GM18520 (cell line): Measurements from ENCODE around the gene MRPL28.
"Not testable (repeated sequence)": the region's sequence is repeated elsewhere in the genome, so short reads cannot be mapped to it uniquely, and the experiment has no call there.

Experiments used
- ATAC-seq: cut with Tn5 transposase; IDR thresholded peaks from one replicate; pipeline ENCODE4 v1.9.1; 2021; ENCODE audit not compliant: unreplicated experiment

The MRPL28 gene

DNA sequence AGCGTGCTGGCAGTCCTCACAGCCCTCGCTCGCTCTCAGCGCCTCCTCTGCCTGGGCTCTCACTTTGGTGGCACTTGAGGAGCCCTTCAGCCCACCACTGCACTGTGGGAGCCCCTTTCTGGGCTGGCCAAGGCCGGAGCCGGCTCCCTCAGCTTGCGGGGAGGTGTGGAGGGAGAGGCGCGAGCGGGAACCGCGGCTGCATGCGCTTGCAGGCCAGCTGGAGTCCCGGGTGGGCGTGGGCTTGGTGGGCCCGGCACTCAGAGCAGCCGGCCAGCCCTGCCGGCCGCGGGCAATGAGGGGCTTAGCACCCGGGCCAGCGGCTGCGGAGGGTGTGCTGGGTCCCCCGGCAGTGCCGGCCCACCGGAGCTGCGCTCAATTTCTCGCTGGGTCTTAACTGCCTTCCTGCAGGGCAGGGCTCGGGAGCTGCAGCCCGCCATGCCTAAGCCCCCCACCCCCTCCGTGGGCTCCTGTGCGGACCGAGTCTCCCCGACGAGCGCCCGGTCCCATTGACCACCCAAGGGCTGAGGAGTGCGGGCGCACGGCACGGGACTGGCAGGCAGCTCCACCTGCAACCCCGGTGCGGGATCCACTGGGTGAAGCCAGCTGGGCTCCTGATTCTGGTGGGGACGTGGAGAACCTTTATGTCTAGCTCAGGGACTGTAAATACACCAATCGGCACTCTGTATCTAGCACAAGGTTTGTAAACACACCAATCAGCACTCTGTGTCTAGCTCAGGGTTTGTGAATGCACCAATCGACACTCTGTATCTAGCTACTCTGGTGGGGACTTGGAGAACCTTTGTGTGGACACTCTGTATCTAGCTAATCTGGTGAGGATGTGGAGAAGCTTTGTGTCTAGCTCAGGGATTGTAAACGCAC, 29.0 kb downstream of the MRPL28 start:
- ATAC-seq, result not testable (repeated sequence)

GRCh38 chr16:340370-341091, 29.8 kb downstream of the MRPL28 start:
- no peak for ATAC-seq

- no peak for ATAC-seq
Measured at GRCh38 chr16:339680-340079, 30.7 kb downstream of the MRPL28 start.

- ATAC-seq, result no peak
Measured at GRCh38 chr16:337975-338575, 32.3 kb downstream of the MRPL28 start.

GRCh38 chr16:337437-337836, 32.9 kb downstream of the MRPL28 start:
- no peak for ATAC-seq

GRCh38 chr16:336269-336668, 34.1 kb downstream of the MRPL28 start:
- no peak for ATAC-seq

DNA sequence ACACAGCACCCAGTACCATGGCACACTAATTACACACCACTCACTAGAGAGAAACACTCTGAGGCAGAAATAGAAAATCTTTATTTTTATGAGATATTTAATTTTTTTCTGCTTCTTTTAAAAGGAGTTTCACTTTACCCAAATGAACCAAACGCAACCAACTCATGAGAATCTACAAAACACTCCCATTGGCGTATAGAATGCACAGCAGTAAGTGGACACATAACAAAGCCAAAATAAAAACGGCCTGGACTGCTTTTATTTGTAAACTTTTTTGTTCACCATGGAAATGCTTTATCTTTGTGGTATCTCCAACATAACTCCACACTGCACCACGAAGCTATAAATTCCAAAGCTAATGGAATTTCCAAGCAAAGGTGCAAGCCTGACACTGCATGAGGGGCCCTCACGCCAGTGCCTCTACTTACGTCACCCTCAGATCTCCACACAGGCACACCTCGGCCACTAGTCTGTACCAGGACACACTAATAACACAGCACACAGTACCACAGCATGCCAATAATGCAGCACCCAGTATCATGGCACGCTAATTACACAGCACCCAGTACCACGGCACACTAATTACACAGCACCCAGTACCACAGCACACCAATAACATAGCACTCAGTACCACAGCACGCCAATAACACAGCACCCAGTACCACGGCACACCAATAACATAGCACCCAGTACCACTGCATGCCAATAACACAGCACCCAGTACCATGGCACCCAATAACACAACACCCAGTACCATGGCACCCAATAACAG, 35.3 kb downstream of the MRPL28 start:
- not testable (repeated sequence) for ATAC-seq

GRCh38 chr16:334164-334832, 36.0 kb downstream of the MRPL28 start:
- not testable (repeated sequence) for ATAC-seq

- no peak for ATAC-seq
Measured at GRCh38 chr16:333406-334094, 36.8 kb downstream of the MRPL28 start.

DNA sequence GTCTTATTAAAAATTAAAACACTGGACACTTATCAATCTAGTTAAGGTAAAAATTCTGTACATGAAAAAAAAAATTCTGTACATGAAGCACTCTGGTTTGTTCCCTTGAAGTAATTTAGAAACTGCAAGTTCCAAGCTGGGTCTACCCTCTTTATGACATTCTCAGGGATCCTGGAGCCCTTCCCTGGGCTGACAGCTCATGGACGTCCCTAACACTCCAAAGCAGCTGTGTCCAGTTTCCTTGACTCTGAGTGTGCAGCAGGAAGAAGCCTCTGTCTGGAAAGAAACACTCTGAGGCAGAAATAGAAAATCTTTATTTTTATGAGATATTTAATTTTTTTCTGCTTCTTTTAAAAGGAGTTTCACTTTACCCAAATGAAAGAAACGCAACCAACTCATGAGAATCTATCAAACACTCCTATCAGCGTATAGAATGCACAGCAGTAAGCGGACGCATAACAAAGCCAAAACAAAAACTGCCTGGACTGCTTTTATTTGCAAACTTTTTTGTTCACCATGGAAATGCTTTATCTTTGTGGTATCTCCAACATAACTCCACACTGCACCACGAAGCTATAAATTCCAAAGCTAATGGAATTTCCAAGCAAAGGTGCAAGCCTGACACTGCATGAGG, 39.0 kb downstream of the MRPL28 start:
- ATAC-seq, result not testable (repeated sequence)

- no peak for ATAC-seq
Measured at GRCh38 chr16:330741-331140, 39.6 kb downstream of the MRPL28 start.

DNA sequence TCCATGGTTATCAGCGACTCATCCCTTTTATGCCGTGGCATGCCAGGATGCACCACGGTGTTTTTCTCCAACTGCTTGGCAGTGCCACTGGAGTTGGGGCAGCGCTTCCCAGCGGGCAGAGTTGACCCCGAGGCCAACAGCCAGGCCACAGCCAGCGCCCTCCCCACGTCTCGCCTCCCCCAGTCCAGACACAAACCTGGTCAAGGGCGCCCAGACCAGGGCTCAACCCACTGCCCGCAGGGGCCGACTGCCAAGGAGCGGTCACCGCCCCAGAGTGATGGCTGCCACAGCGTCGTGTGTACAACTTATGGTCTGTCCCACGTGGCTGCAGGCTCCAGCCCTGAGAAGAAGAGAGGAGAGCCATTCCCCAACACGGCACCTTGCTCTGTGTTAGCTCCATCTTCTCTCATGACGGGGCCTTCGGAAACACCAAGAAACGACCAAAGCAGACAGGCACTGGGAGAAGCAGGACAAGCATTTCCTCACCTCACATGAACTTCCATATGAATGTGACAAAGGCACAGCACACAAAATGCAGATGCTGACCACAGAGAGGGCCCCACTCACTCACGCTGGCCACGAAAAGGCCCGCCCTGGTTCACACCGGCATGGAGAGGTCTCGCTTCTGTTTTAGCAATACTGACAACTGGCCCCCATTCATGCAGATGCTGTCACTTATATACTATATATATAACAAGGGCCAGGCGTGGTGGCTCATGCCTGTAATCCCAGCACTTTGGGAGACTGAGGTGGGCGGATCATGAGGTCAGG, 44.8 kb downstream of the MRPL28 start:
- ATAC-seq, result no peak

DNA sequence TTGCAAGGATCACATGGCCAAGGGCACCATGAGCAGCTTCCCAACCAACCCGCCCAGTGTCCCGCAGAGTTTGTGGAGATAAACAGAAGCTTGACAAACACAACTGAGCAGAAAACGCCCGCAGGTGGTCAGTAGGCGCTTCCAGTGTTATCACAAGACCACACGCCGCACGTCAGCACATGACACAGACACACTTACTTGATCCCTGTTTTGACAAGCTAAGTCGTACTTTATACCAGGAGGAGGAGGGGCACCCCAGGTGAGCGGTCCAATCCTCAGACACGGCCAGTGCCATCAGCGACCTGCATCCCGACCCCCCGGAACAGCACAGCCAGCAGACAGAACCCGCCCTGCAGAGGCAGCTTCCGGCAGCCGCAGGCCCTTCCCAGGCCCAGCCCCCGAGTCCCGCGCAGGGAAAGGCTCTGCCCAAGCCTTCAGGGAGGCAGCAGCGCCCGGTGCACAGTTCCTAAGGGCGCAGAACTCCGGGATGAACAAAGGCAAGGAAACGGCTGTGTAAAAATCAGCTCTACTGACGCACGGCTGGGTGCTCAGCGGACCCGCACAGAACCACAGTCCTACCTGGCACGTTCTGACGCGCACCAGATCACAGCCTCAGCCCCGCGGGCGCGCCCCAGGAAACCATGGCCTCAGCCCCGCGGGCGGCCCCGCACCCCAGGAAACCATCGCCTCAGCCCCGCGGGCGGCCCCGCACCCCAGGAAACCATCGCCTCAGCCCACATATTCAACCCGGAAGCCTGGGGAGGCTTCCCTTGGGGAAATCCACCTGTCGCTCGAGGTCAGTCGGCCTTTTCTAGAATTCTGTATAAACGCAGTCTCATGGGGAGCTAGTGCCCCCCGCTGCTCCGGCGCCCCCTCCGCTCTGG, 45.6 kb downstream of the MRPL28 start:
- ATAC-seq, result no peak

DNA sequence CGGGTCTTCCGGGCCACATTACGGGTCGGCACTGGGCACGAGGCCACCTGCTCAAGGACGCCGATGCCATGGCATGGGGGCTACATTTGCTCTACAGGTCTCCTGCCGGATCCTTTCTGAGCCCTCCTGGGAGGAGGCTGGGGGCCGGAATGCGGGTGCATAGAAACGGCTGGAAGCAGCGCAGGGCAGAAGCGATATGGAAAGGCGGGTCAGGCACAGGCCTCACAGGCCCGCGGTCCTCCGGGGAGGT, 46.2 kb downstream of the MRPL28 start:
- ATAC-seq, result no peak

- no peak for ATAC-seq
Measured at GRCh38 chr16:322476-323143, 47.7 kb downstream of the MRPL28 start.

- ATAC-seq, result no peak
Measured at GRCh38 chr16:321532-321931, 48.8 kb downstream of the MRPL28 start.

GRCh38 chr16:320206-320605, 50.1 kb downstream of the MRPL28 start:
- no peak for ATAC-seq
